DND-41 (cell line): ENCODE results near the gene RGS9BP.

Source experiments
- ATAC-seq: fragments of 200-7000 bp; cut with Tn5 transposase; 3 replicates; pipeline ENCODE4 v1.9.1; 2021; ENCODE audit warnings: low read depth; ENCODE audit not compliant: insufficient read depth
- DNase-seq: peaks from one replicate; pipeline ENCODE4 v3.0.0-alpha.2; 2020
- H2AFZ ChIP-seq: 2 replicates; pipeline ENCODE4 v1.6.0; 2012; ENCODE audit warnings: low read depth, low read length
- H3K27ac ChIP-seq: 2 replicates; pipeline ENCODE4 v1.5.1; 2012; ENCODE audit warnings: low read length, inconsistent platforms
- H3K27me3 ChIP-seq: fragments of 200-600 bp; sonication (generic); 2 replicates; pipeline ENCODE4 v1.6.0; 2012; ENCODE audit warnings: low read length, mild to moderate bottlenecking, inconsistent platforms; ENCODE audit not compliant: insufficient read depth, poor library complexity
- H3K36me3 ChIP-seq: 2 replicates; pipeline ENCODE4 v1.5.1; 2012; ENCODE audit warnings: low read length, inconsistent platforms; ENCODE audit not compliant: insufficient read depth
- H3K4me1 ChIP-seq: 2 replicates; pipeline ENCODE4 v1.5.1; 2012; ENCODE audit warnings: mild to moderate bottlenecking, low read length; ENCODE audit not compliant: insufficient read depth
- H3K4me2 ChIP-seq: 2 replicates; pipeline ENCODE4 v1.6.0; 2012; ENCODE audit warnings: mild to moderate bottlenecking, moderate library complexity, low read length, inconsistent platforms; ENCODE audit not compliant: insufficient read depth
- H3K4me3 ChIP-seq, 2 experiments: fragments of 200-600 bp in 1 of 2; shearing (Covaris generic) in 1 of 2; 2 replicates each; pipeline ENCODE4 v1.5.1; 2012 to 2016; ENCODE audit warnings: inconsistent platforms in 2 of 2, low read length in 2 of 2, mild to moderate bottlenecking in 2 of 2, low read depth in 1 of 2, moderate library complexity in 1 of 2
- H3K79me2 ChIP-seq: 2 replicates; pipeline ENCODE4 v1.6.0; 2012; ENCODE audit warnings: low read length, inconsistent platforms; ENCODE audit not compliant: insufficient read depth
- H3K9ac ChIP-seq: 2 replicates; pipeline ENCODE4 v1.6.0; 2012; ENCODE audit warnings: low read depth, mild to moderate bottlenecking, inconsistent platforms, low read length, moderate library complexity
- H3K9me3 ChIP-seq: 2 replicates; pipeline ENCODE4 v1.5.1; 2012; ENCODE audit warnings: low read length, moderate library complexity, mild to moderate bottlenecking, inconsistent platforms; ENCODE audit not compliant: insufficient read depth, severe bottlenecking
- H4K20me1 ChIP-seq: 2 replicates; pipeline ENCODE4 v1.6.0; 2012; ENCODE audit warnings: low read length; ENCODE audit not compliant: insufficient read depth
- EZH2 ChIP-seq: IDR thresholded peaks from 3 replicates; pipeline ENCODE4 v1.6.1; 2012; ENCODE audit warnings: borderline replicate concordance, low read depth, mild to moderate bottlenecking, moderate library complexity, low read length, inconsistent platforms; ENCODE audit not compliant: severe bottlenecking
- TF ChIP-seq, protein P1 (sequence below): IDR thresholded peaks from 2 replicates; pipeline ENCODE4 v1.5.1; 2012; ENCODE audit warnings: borderline replicate concordance, low read length, moderate library complexity, mild to moderate bottlenecking; ENCODE audit not compliant: poor library complexity, severe bottlenecking; ENCODE audit errors: extremely low read depth

RGS9BP gene

GRCh38 chr19:32686847-32687475, 11.3 kb downstream of the RGS9BP start:
- no peak for ATAC-seq
- no peak overlapping the region for H3K4me2 ChIP-seq
- H3K4me3 ChIP-seq, result no peak overlapping the region
- TF ChIP-seq EZH2, result no peak
- TF ChIP-seq, protein P1, sequence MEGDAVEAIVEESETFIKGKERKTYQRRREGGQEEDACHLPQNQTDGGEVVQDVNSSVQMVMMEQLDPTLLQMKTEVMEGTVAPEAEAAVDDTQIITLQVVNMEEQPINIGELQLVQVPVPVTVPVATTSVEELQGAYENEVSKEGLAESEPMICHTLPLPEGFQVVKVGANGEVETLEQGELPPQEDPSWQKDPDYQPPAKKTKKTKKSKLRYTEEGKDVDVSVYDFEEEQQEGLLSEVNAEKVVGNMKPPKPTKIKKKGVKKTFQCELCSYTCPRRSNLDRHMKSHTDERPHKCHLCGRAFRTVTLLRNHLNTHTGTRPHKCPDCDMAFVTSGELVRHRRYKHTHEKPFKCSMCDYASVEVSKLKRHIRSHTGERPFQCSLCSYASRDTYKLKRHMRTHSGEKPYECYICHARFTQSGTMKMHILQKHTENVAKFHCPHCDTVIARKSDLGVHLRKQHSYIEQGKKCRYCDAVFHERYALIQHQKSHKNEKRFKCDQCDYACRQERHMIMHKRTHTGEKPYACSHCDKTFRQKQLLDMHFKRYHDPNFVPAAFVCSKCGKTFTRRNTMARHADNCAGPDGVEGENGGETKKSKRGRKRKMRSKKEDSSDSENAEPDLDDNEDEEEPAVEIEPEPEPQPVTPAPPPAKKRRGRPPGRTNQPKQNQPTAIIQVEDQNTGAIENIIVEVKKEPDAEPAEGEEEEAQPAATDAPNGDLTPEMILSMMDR, result no peak
- H3K36me3 ChIP-seq, result no peaks in the 10 kb centered on the region; the same call in 1 of the 2 replicates
- H3K9ac ChIP-seq, result no peak overlapping the region
- H3K27me3 ChIP-seq, result no peaks in the 10 kb centered on the region
- H3K79me2 ChIP-seq, result peaks cover 9% of the 10 kb centered on the region
- H3K27ac ChIP-seq, result no peak overlapping the region
- no peak overlapping the region for H2AFZ ChIP-seq
- H4K20me1 ChIP-seq, result no peaks in the 10 kb centered on the region; the same call in 1 of the 2 replicates
- peaks cover 12% of the 10 kb centered on the region for H3K4me1 ChIP-seq
- DNase-seq, result no peak
- no peaks in the 10 kb centered on the region for H3K9me3 ChIP-seq

GRCh38 chr19:32687681-32688080, 12.0 kb downstream of the RGS9BP start:
- Histone ChIP-seq H3K9ac (no peak overlapping the region), H3K27ac (no peak overlapping the region), H3K4me3 (no peak overlapping the region), H2AFZ (no peak overlapping the region), H3K4me2 (no peak overlapping the region), H3K27me3 (no peaks in the 10 kb centered on the region), H3K4me1 (peaks cover 19% of the 10 kb centered on the region), H3K36me3 (peaks cover 4% of the 10 kb centered on the region; the same call in 1 of the 2 replicates), H4K20me1 (peaks cover 3% of the 10 kb centered on the region; the same call in 1 of the 2 replicates), H3K79me2 (peaks cover 17% of the 10 kb centered on the region), H3K9me3 (no peaks in the 10 kb centered on the region)
- ATAC-seq (no peak), DNase-seq (no peak)
- no peak for TF ChIP-seq EZH2
- TF ChIP-seq, protein P1, result no peak

- peaks cover 3% of the 10 kb centered on the region; the same call in 1 of the 2 replicates for H4K20me1 ChIP-seq
- peaks cover 23% of the 10 kb centered on the region for H3K79me2 ChIP-seq
- no peak overlapping the region for H2AFZ ChIP-seq
- no peaks in the 10 kb centered on the region for H3K27me3 ChIP-seq
- H3K9me3 ChIP-seq, result peaks cover 2% of the 10 kb centered on the region
- H3K27ac ChIP-seq, result no peak overlapping the region
- H3K4me2 ChIP-seq, result no peak overlapping the region
- H3K4me1 ChIP-seq, result peaks cover 25% of the 10 kb centered on the region
- ATAC-seq (no peak), DNase-seq (no peak)
- peaks cover 8% of the 10 kb centered on the region; the same call in 1 of the 2 replicates for H3K36me3 ChIP-seq
- no peak overlapping the region for H3K9ac ChIP-seq
- H3K4me3 ChIP-seq, result no peak overlapping the region
- TF ChIP-seq, protein P1, result no peak
- no peak for TF ChIP-seq EZH2
Observed at GRCh38 chr19:32688311-32688710, 12.7 kb downstream of the RGS9BP start.
